DOHH2 (cell line): Measurements from ENCODE around the gene PLXNA3.

Experiments used
- CTCF ChIP-seq: fragments of 200-600 bp; sonication (generic); IDR thresholded peaks from one replicate; pipeline ENCODE4 v1.5.1; 2014; ENCODE audit warnings: antibody characterized with exemption, mild to moderate bottlenecking, low read depth, low read length; ENCODE audit not compliant: poor library complexity, severe bottlenecking
- EZH2phosphoT487 ChIP-seq: fragments of 200-600 bp; sonication (generic); IDR thresholded peaks from 2 replicates; pipeline ENCODE4 v1.6.1; 2017; ENCODE audit warnings: borderline replicate concordance, mild to moderate bottlenecking, antibody characterized with exemption, low read length, moderate library complexity, mixed read lengths

- TF ChIP-seq CTCF (no peak), EZH2phosphoT487 (no peak)
Observed at GRCh38 chrX:154484255-154485149, 26.4 kb downstream of the PLXNA3 start.
